Lower lobe of right lung (tissue), 2 donors: ENCODE data around the gene PEX7. TPM values are rescaled to one million over a fixed set of nuclear protein-coding genes. Genes with fewer than 3 reads are reported as not detected.

Experiments
- ATAC-seq, 2 donors: fragments of 200-7000 bp; cut with Tn5 transposase; one replicate each; pipeline ENCODE4 v1.9.1; 2020 to 2022; ENCODE audit warnings: mild to moderate bottlenecking in 2 of 2, moderate library complexity in 2 of 2
- DNase-seq: peaks from one replicate; pipeline ENCODE4 v3.0.0-alpha.2; 2020
- H3K27ac ChIP-seq: fragments of 200-600 bp; one replicate; pipeline ENCODE4 v1.8.0; 2022
- H3K27me3 ChIP-seq: fragments of 200-600 bp; one replicate; pipeline ENCODE4 v1.8.0; 2022; ENCODE audit warnings: low read depth
- H3K36me3 ChIP-seq: fragments of 200-600 bp; one replicate; pipeline ENCODE4 v1.8.0; 2022; ENCODE audit warnings: mild to moderate bottlenecking
- H3K4me1 ChIP-seq: fragments of 200-600 bp; one replicate; pipeline ENCODE4 v1.8.0; 2022
- H3K4me3 ChIP-seq: fragments of 200-600 bp; one replicate; pipeline ENCODE4 v1.8.0; 2022; ENCODE audit warnings: mild to moderate bottlenecking
- H3K9me3 ChIP-seq: fragments of 200-600 bp; one replicate; pipeline ENCODE4 v1.8.0; 2022
- CTCF ChIP-seq: fragments of 200-600 bp; IDR thresholded peaks from one replicate; pipeline ENCODE4 v1.8.0; 2022; ENCODE audit warnings: antibody characterized with exemption, mild to moderate bottlenecking
- intact Hi-C: fragments of 100-400 bp; cut with DNase I; formaldehyde crosslinking; loops from one replicate; pipeline ENCODE4 v1.11.0; 2022
- total RNA-seq: library from RNA; stranded (reverse); fragmentation: NEBNext Ultra II Directional; extraction: Animal tissue kit (Norgen Biotek cat#: 25700); gene quantifications from one replicate; pipeline ENCODE4 v1.2.1, GENCODE V29; 2021
- donor health status: DM: no; HTN: yes; CAD: no; lungs with severe emphysema.

The PEX7 gene
- total RNA-seq, 1 donor from 2014 or later, result 5.6 TPM

GRCh38 chr6:136960781-136961180 is 138.4 kb downstream of the PEX7 start:
- intact Hi-C loops, result no loop called here
- no peak for TF ChIP-seq CTCF

GRCh38 chr6:136961848-136962247 is 139.5 kb downstream of the PEX7 start:
- H3K9me3 ChIP-seq, result no peaks in the 10 kb centered on the region
- ATAC-seq, result no peak
- H3K27me3 ChIP-seq, result no peaks in the 10 kb centered on the region
- H3K4me3 ChIP-seq, result no peak overlapping the region
- intact Hi-C loops, result no loop called here
- H3K27ac ChIP-seq, result no peak overlapping the region
- no peak for DNase-seq
- no peaks in the 10 kb centered on the region for H3K4me1 ChIP-seq
- no peak for TF ChIP-seq CTCF
- no peaks in the 10 kb centered on the region for H3K36me3 ChIP-seq

More at GRCh38 chr6:136960781-136961180, 138.4 kb downstream of the PEX7 start:
- DNase-seq (no peak), ATAC-seq (no peak)
- no peak overlapping the region for H3K27ac ChIP-seq
- H3K9me3 ChIP-seq, result no peaks in the 10 kb centered on the region
- no peaks in the 10 kb centered on the region for H3K27me3 ChIP-seq
- H3K4me3 ChIP-seq, result no peak overlapping the region
- H3K4me1 ChIP-seq, result no peaks in the 10 kb centered on the region
- no peaks in the 10 kb centered on the region for H3K36me3 ChIP-seq

GRCh38 chr6:136962661-136963060 is 140.3 kb downstream of the PEX7 start:
- no peak for TF ChIP-seq CTCF
- peaks cover 5% of the 10 kb centered on the region for H3K27me3 ChIP-seq
- no peaks in the 10 kb centered on the region for H3K9me3 ChIP-seq
- H3K27ac ChIP-seq, result no peak overlapping the region
- H3K36me3 ChIP-seq, result no peaks in the 10 kb centered on the region
- H3K4me3 ChIP-seq, result no peak overlapping the region
- intact Hi-C loops, result no loop called here
- DNase-seq (no peak), ATAC-seq (no peak)
- no peaks in the 10 kb centered on the region for H3K4me1 ChIP-seq

GRCh38 chr6:136963259-136963658 is 140.9 kb downstream of the PEX7 start:
- no peak for DNase-seq
- ATAC-seq, result no peak
- Histone ChIP-seq H3K27ac (no peak overlapping the region), H3K27me3 (peaks cover 7% of the 10 kb centered on the region), H3K36me3 (no peaks in the 10 kb centered on the region), H3K4me3 (no peak overlapping the region), H3K9me3 (no peaks in the 10 kb centered on the region), H3K4me1 (no peaks in the 10 kb centered on the region)
- no peak for TF ChIP-seq CTCF
- intact Hi-C loops, result no loop called here

Other genes starting within 250 kb of the PEX7 start
- 32.0 TPM for gene MAP3K5, start 30.1 kb upstream of the PEX7 start, total RNA-seq
- not detected for gene SLC35D3, start 99.7 kb downstream of the PEX7 start, total RNA-seq
- 10.9 TPM for gene IL20RA, start 222.4 kb downstream of the PEX7 start, total RNA-seq